ENCODE measurements around the gene ACADSB. TPM values are rescaled to one million over a fixed set of nuclear protein-coding genes. Genes with fewer than 3 reads are reported as not detected.
A peak's percentile ranks its signal among the peaks of the same experiment; 100 is the strongest.

Gene ACADSB
- total and polyA plus RNA-seq, 7 experiments from 2014 or later, result 23.7 to 47.0 (median 27.3) TPM

DNA sequence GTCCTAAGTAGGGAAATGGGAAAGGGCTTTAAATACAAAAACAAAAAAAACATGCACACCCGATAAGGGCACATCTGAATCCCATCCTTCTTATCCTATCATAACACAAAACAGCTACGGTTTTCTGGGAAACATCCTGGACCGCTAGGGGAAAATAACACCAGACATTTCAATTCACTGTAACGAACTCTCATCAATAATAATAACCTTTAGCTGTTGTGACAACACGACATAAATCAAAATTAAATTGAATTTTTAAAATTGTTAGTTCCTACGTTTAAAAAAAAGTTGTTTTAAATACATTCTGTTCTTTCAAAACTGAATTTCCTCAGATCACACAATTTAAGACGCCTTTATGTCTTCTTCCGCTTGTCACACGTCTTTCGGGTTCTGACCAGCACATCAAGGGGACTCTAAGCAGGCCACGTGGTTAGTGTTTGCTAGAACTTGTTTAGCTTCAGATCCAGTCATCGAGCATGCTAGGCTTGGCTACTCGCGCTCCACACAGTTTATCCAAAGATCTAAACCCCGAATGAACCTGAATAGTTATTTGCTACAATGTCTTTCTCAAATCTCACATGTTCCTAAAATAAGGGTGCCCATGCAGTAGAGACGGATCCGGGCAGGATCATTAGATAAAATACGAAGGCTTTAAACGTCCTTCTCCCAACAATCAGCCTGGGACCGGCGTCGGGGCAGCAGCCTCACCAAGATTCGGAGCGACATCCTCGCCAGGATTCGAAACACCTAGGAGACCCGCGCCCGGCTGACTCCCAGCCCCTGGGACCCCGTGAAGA, 1.1 kb upstream of the ACADSB start:
- CTCF ChIA-PET, result interaction anchor here (1.1 to 1.5 kb wide), 3 partner anchors 18 to 29 kb away, joined by 3 read pairs; no protein-coding TSS in a partner anchor
- Histone ChIP-seq H3K9me3 (ENCODE audit: control insufficient read depth in 2 of 3, low read length in 3 of 3) (no peaks in the 10 kb centered on the region), H3K4me3 (ENCODE audit: low read length) (peak overlapping the region; percentile 93), H3K4me1 (ENCODE audit: control insufficient read depth in 2 of 2, insufficient read depth in 2 of 2, low read length in 2 of 2) (peaks cover 28 to 34% of the 10 kb centered on the region in 2 donors), H3K27ac (ENCODE audit: low read depth, low read length) (peak overlapping the region; percentile 92), H3K36me3 (ENCODE audit: control insufficient read depth in 2 of 3, insufficient read depth in 3 of 3, low read length in 3 of 3) (peaks cover 0 to 6% (median 0%) of the 10 kb centered on the region in 3 experiments), H3K27me3 (ENCODE audit: control insufficient read depth in 2 of 2, insufficient read depth in 2 of 2, low read length in 2 of 2) (no peaks in the 10 kb centered on the region)
- intact Hi-C loops (cut with micrococcal nuclease), result loop anchor here (1.0 to 5.0 kb wide), 16 partner anchors 18 to 1909 kb away; partner anchors contain the start of genes ATE1 (in 2 of the 2), BUB3 (in 2 of the 2), C10orf88 (in 2 of the 2) and FAM24B (in 2 of the 2)
- H3K9me3 Mint-ChIP-seq, result no peaks in the 10 kb centered on the region
- H3K27ac Mint-ChIP-seq, result peak overlapping the region; percentile 99 to 100 (median 100)
- H3K27me3 Mint-ChIP-seq, result no peaks in the 10 kb centered on the region
- peaks cover 28 to 82% (median 75%) of the 10 kb centered on the region in 7 donors for H3K4me1 Mint-ChIP-seq
- H3K4me3 Mint-ChIP-seq, result peak overlapping the region; percentile 91 to 100 (median 100)
- POLR2A ChIA-PET, result interaction anchor here (0.7 to 4.8 kb wide), 13 partner anchors 8 to 1908 kb away, joined by 3 to 71 read pairs (median 3); partner anchors contain the start of genes BUB3, C10orf88 and PSTK
- H3K36me3 Mint-ChIP-seq, result peaks cover 4 to 17% (median 11%) of the 10 kb centered on the region in 5 donors
- ATAC-seq (peak; percentile 31), DNase-seq (peak; percentile 8 to 69 (median 57))

DNA sequence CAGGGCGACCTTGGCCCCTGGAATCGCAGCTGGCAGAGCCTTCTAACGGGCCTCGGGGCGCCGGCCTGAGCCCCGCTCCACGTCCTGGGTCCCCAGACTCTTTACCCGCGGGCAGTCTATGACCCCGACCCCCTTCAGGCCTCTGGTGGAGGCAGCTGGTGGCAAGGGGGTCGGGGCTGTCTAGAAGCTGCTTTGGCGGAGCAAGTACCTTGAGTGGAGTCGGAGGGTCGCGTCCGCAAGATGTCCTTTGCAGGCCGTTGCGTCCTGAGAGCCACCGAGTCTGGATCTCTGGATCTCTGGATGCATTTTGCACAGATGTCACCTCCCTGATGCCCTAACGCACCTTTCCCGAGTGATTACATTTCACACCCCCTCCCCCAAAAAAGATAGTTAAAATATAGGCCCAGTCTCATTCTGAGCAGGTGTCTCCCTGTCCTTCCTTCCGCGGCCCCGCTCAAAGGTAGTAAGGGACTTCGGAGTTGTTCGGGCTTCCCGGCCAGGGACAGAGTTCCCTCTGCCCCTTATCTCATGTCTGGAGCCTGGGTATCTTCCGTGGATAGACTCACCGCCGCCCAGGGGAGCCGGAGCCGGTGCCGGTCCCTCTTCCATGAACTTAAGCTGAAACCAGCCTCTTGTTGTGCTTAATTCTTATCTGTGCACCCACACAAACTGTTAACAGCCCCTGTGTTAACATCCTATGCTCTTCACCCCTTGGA, 457 bp downstream of the ACADSB start:
- Histone ChIP-seq H3K4me1 (ENCODE audit: control insufficient read depth in 2 of 2, insufficient read depth in 2 of 2, low read length in 2 of 2) (peaks cover 27 to 28% of the 10 kb centered on the region in 2 donors), H3K27ac (ENCODE audit: low read depth, low read length) (peak overlapping the region; percentile 92), H3K9me3 (ENCODE audit: control insufficient read depth in 2 of 3, low read length in 3 of 3) (no peaks in the 10 kb centered on the region), H3K27me3 (ENCODE audit: control insufficient read depth in 2 of 2, insufficient read depth in 2 of 2, low read length in 2 of 2) (no peaks in the 10 kb centered on the region), H3K4me3 (ENCODE audit: low read length) (peak overlapping the region; percentile 93), H3K36me3 (ENCODE audit: control insufficient read depth in 2 of 3, insufficient read depth in 3 of 3, low read length in 3 of 3) (peaks cover 0 to 6% (median 0%) of the 10 kb centered on the region in 3 experiments)
- Mint-ChIP-seq H3K4me1 (peaks cover 28 to 75% (median 68%) of the 10 kb centered on the region in 7 donors), H3K9me3 (no peaks in the 10 kb centered on the region), H3K4me3 (peak overlapping the region; percentile 91 to 100 (median 100)), H3K27ac (peak overlapping the region; percentile 99 to 100 (median 100)), H3K27me3 (no peaks in the 10 kb centered on the region), H3K36me3 (peaks cover 4 to 23% (median 17%) of the 10 kb centered on the region in 5 donors)
- peak in 7 of 9 donors; percentile 4 to 32 (median 16) for DNase-seq
- CTCF ChIA-PET, result interaction anchor here (0.8 to 1.0 kb wide), 2 partner anchors 12 to 1080 kb away, joined by 3 read pairs; no protein-coding TSS in a partner anchor
- intact Hi-C loops (cut with micrococcal nuclease), result loop anchor here (2.0 to 5.0 kb wide), 6 partner anchors 1034 to 1908 kb away; partner anchors contain the start of genes OAT (in 2 of the 2), ABRAXAS2 (in 1 of the 2), ATE1 (in 1 of the 2) and LHPP (in 1 of the 2)
- POLR2A ChIA-PET, result interaction anchor here (0.7 to 4.8 kb wide), 10 partner anchors 16 to 1907 kb away, joined by 3 to 71 read pairs (median 4); partner anchors contain the start of genes BUB3, C10orf88 and PSTK
- ATAC-seq, result no peak

GRCh38 chr10:123011987-123012386, 3.2 kb downstream of the ACADSB start:
- ATAC-seq (no peak), DNase-seq (no peak)
- Histone ChIP-seq H3K4me1 (ENCODE audit: control insufficient read depth in 2 of 2, insufficient read depth in 2 of 2, low read length in 2 of 2) (peaks cover 16 to 22% of the 10 kb centered on the region in 2 donors), H3K36me3 (ENCODE audit: control insufficient read depth in 2 of 3, insufficient read depth in 3 of 3, low read length in 3 of 3) (peaks cover 0 to 6% (median 0%) of the 10 kb centered on the region in 3 experiments), H3K27ac (ENCODE audit: low read depth, low read length) (no peak overlapping the region), H3K27me3 (ENCODE audit: control insufficient read depth in 2 of 2, insufficient read depth in 2 of 2, low read length in 2 of 2) (no peaks in the 10 kb centered on the region), H3K9me3 (ENCODE audit: control insufficient read depth in 2 of 3, low read length in 3 of 3) (no peaks in the 10 kb centered on the region), H3K4me3 (ENCODE audit: low read length) (no peak overlapping the region)
- Mint-ChIP-seq H3K27me3 (no peaks in the 10 kb centered on the region), H3K36me3 (peaks cover 4 to 35% (median 17%) of the 10 kb centered on the region in 5 donors), H3K4me1 (peaks cover 21 to 56% (median 45%) of the 10 kb centered on the region in 7 donors), H3K27ac (no peak overlapping the region), H3K9me3 (no peaks in the 10 kb centered on the region), H3K4me3 (peak overlapping the region in 1 of 10 donors; percentile 15)
- POLR2A ChIA-PET, result no interaction called here
- CTCF ChIA-PET, result interaction anchor here (0.6 kb wide), 1 partner anchor 139 kb away, joined by 3 read pairs; no protein-coding TSS in a partner anchor
- intact Hi-C loops (cut with micrococcal nuclease), result no loop called here

DNA sequence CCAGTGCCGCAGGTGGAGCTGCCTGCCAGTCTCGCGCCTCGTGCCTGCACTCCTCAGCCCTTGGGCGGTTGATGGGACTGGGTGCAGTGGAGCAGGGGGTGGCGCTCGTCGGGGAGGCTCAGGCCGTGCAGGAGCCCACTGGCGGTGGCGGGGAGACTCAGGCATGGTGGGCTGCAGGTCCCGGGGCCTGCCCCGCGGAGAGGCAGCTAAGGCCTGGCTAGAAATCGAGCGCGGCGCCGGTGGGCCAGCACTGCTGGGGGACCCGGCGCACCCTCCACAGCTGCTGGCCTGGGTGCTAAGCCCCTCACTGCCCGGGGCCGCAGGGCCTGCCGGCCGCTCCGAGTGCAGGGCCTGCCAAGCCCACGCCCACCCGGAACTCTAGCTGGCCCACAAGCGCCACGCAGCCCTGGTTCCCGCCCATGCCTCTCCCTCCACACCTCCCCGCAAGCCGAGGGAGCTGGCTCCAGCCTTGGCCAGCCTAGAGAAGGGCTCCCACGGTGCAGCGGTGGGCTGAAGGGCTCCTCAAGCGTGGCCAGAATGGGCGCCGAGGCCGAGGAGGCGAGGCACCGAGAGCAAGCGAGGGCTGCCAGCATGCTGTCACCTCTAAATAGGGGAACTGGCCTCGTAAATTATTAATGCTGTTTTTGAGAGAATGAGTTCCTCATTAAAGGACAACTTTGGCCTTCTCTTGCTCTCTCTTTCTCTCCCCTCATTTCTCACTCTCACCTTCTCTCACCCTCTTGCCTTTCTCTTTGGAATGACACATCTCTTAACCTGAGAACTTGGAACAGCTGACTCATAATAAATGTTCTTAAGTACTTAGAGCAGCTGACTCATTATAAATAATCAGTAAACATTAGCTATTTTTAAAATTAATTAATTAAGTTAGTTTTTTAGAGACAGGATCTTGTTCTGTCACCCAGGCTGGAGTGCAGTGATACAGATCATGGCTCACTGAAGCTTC, 4.9 kb downstream of the ACADSB start:
- H3K27ac Mint-ChIP-seq, result peak overlapping the region in 1 of 9 donors; percentile 25
- Histone ChIP-seq H3K27me3 (ENCODE audit: control insufficient read depth in 2 of 2, insufficient read depth in 2 of 2, low read length in 2 of 2) (no peaks in the 10 kb centered on the region), H3K4me1 (ENCODE audit: control insufficient read depth in 2 of 2, insufficient read depth in 2 of 2, low read length in 2 of 2) (peaks cover 10 to 12% of the 10 kb centered on the region in 2 donors), H3K36me3 (ENCODE audit: control insufficient read depth in 2 of 3, insufficient read depth in 3 of 3, low read length in 3 of 3) (no peaks in the 10 kb centered on the region), H3K4me3 (ENCODE audit: low read length) (no peak overlapping the region), H3K9me3 (ENCODE audit: control insufficient read depth in 2 of 3, low read length in 3 of 3) (no peaks in the 10 kb centered on the region), H3K27ac (ENCODE audit: low read depth, low read length) (no peak overlapping the region)
- CTCF ChIA-PET, result no interaction called here
- H3K4me3 Mint-ChIP-seq, result no peak overlapping the region
- peaks cover 0 to 1% (median 0%) of the 10 kb centered on the region in 11 donors for H3K9me3 Mint-ChIP-seq
- intact Hi-C loops (cut with micrococcal nuclease), result no loop called here
- POLR2A ChIA-PET, result no interaction called here
- no peak for DNase-seq
- peaks cover under 1 to 41% (median 16%) of the 10 kb centered on the region in 5 donors for H3K36me3 Mint-ChIP-seq
- H3K27me3 Mint-ChIP-seq, result no peaks in the 10 kb centered on the region
- peaks cover 13 to 49% (median 33%) of the 10 kb centered on the region in 7 donors for H3K4me1 Mint-ChIP-seq
- ATAC-seq, result no peak

GRCh38 chr10:123014772-123015171, 6.0 kb downstream of the ACADSB start:
- POLR2A ChIA-PET, result no interaction called here
- H3K4me3 Mint-ChIP-seq, result no peak overlapping the region
- Histone ChIP-seq H3K27ac (ENCODE audit: low read depth, low read length) (no peak overlapping the region), H3K4me3 (ENCODE audit: low read length) (no peak overlapping the region), H3K27me3 (ENCODE audit: control insufficient read depth in 2 of 2, insufficient read depth in 2 of 2, low read length in 2 of 2) (no peaks in the 10 kb centered on the region), H3K9me3 (ENCODE audit: control insufficient read depth in 2 of 3, low read length in 3 of 3) (no peaks in the 10 kb centered on the region), H3K36me3 (ENCODE audit: control insufficient read depth in 2 of 3, insufficient read depth in 3 of 3, low read length in 3 of 3) (no peaks in the 10 kb centered on the region), H3K4me1 (ENCODE audit: control insufficient read depth in 2 of 2, insufficient read depth in 2 of 2, low read length in 2 of 2) (peaks cover 5 to 8% of the 10 kb centered on the region in 2 donors)
- peaks cover 0 to 1% (median 0%) of the 10 kb centered on the region in 11 donors for H3K9me3 Mint-ChIP-seq
- intact Hi-C loops (cut with micrococcal nuclease), result no loop called here
- peaks cover 11 to 42% (median 27%) of the 10 kb centered on the region in 7 donors for H3K4me1 Mint-ChIP-seq
- no peak for DNase-seq
- H3K36me3 Mint-ChIP-seq, result peaks cover 0 to 41% (median 16%) of the 10 kb centered on the region in 5 donors
- CTCF ChIA-PET, result no interaction called here
- H3K27ac Mint-ChIP-seq, result no peak overlapping the region
- no peaks in the 10 kb centered on the region for H3K27me3 Mint-ChIP-seq
- ATAC-seq, result no peak
